ENCODE results near the gene NRXN3.

Gene NRXN3

DNA sequence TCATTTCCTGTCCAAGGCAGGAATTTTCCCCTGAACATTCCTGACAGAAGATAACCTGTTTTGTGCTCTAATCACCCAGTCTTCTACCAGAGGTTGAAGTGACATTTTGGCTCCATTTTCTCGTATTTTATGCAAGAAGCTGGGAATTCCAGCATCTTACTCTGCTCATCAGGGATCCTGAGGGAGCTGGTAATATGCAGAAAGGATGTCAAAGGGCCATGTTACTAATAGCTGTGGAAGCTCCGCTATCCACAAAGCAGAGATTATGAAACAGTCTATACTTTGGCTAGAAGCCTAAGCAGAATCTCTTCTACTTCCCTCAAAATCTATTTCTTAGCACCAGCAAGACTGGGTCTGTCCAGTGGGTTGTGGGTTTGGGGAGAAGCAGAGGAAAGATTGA lies 1428.2 kb downstream of the NRXN3 start (continued):
- no peak for TF ChIP-seq FEZF1 (tag by site-specific recombination; IDR thresholded peaks at IDR 0.05)
- no peak for TF ChIP-seq ZEB2 (tag by site-specific recombination; IDR thresholded peaks at IDR 0.05)
- TF ChIP-seq, protein P1, sequence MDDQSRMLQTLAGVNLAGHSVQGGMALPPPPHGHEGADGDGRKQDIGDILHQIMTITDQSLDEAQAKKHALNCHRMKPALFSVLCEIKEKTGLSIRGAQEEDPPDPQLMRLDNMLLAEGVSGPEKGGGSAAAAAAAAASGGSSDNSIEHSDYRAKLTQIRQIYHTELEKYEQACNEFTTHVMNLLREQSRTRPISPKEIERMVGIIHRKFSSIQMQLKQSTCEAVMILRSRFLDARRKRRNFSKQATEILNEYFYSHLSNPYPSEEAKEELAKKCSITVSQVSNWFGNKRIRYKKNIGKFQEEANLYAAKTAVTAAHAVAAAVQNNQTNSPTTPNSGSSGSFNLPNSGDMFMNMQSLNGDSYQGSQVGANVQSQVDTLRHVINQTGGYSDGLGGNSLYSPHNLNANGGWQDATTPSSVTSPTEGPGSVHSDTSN (CRISPR knock-in tag; IDR thresholded peaks at IDR 0.05), result no peak
- no peak for TF ChIP-seq SP2 (tag by site-specific recombination; IDR thresholded peaks at IDR 0.05)
- TF ChIP-seq, protein P2, sequence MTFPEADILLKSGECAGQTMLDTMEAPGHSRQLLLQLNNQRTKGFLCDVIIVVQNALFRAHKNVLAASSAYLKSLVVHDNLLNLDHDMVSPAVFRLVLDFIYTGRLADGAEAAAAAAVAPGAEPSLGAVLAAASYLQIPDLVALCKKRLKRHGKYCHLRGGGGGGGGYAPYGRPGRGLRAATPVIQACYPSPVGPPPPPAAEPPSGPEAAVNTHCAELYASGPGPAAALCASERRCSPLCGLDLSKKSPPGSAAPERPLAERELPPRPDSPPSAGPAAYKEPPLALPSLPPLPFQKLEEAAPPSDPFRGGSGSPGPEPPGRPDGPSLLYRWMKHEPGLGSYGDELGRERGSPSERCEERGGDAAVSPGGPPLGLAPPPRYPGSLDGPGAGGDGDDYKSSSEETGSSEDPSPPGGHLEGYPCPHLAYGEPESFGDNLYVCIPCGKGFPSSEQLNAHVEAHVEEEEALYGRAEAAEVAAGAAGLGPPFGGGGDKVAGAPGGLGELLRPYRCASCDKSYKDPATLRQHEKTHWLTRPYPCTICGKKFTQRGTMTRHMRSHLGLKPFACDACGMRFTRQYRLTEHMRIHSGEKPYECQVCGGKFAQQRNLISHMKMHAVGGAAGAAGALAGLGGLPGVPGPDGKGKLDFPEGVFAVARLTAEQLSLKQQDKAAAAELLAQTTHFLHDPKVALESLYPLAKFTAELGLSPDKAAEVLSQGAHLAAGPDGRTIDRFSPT (tag by site-specific recombination; IDR thresholded peaks at IDR 0.05), result no peak
- no peak for TF ChIP-seq ZNF629 (tag by site-specific recombination; IDR thresholded peaks at IDR 0.05)

GRCh38 chr14:79599239-79599638 lies 1429.1 kb downstream of the NRXN3 start:
- TF ChIP-seq ZNF701 (tag by site-specific recombination; IDR thresholded peaks at IDR 0.05) (no peak), ZNF624 (tag by site-specific recombination; IDR thresholded peaks at IDR 0.05) (no peak), IKZF3 (tag by site-specific recombination; IDR thresholded peaks at IDR 0.05) (no peak), ZBTB7A (tag by site-specific recombination; IDR thresholded peaks at IDR 0.05; ENCODE audit: low read depth) (no peak), SCRT1 (tag by site-specific recombination; IDR thresholded peaks at IDR 0.05; ENCODE audit: borderline replicate concordance) (no peak), ZSCAN30 (tag by site-specific recombination; IDR thresholded peaks at IDR 0.05) (no peak)
- TF ChIP-seq, protein P3, sequence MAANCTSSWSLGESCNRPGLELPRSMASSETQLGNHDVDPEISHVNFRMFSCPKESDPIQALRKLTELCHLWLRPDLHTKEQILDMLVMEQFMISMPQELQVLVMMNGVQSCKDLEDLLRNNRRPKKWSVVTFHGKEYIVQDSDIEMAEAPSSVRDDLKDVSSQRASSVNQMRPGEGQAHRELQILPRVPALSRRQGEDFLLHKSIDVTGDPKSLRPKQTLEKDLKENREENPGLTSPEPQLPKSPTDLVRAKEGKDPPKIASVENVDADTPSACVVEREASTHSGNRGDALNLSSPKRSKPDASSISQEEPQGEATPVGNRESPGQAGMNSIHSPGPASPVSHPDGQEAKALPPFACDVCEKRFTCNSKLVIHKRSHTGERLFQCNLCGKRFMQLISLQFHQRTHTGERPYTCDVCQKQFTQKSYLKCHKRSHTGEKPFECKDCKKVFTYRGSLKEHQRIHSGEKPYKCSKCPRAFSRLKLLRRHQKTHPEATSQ (tag by site-specific recombination; IDR thresholded peaks at IDR 0.05), result no peak
- no peak overlapping the region for H3K4me3 ChIP-seq (ENCODE audit: low read depth, low read length)
- H3K36me3 ChIP-seq (ENCODE audit: control insufficient read depth in 2 of 2, insufficient read depth in 1 of 2, low read length in 2 of 2), result no peaks in the 10 kb centered on the region
- no peaks in the 10 kb centered on the region; the same call in 1 of the 2 replicates for H3K9me3 ChIP-seq (ENCODE audit: control insufficient read depth, insufficient read depth, low read depth, low read length)
- ChIA-PET POLR2A (no interaction called here), CTCF (interaction anchor here (1.0 kb wide), 1 partner anchor 10 kb away, joined by 3 read pairs; no protein-coding TSS in a partner anchor)
- H3K4me1 ChIP-seq (ENCODE audit: control insufficient read depth, insufficient read depth, low read length), result no peaks in the 10 kb centered on the region
- H3K27ac ChIP-seq (ENCODE audit: extremely low read depth, low read depth, low read length), result no peak overlapping the region

DNA sequence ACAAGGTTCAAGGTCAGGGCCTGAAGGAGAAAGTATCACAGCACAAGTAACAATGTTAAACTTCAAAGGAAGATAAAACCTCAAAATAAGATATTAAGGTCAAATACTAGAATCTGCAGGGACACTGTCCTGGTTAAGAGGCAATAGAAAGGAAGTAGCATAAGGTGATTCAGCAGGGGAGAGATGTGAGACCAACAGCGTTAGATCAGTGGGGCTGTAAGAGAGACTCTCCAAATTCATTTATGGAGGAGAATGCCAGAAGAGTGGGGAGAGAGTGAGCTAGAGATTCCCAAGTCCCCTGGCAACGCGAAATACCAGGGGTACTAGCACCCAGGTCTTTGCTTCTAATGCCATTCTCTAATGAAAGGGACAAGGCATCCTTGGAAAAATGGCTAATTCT lies 1430.2 kb downstream of the NRXN3 start:
- Histone ChIP-seq H3K4me1 (ENCODE audit: control insufficient read depth, insufficient read depth, low read length) (no peaks in the 10 kb centered on the region), H3K4me3 (ENCODE audit: low read depth, low read length) (no peak overlapping the region), H3K36me3 (ENCODE audit: control insufficient read depth in 2 of 2, insufficient read depth in 1 of 2, low read length in 2 of 2) (no peaks in the 10 kb centered on the region), H3K9me3 (ENCODE audit: control insufficient read depth, insufficient read depth, low read depth, low read length) (no peaks in the 10 kb centered on the region; the same call in 1 of the 2 replicates), H3K27ac (ENCODE audit: extremely low read depth, low read depth, low read length) (no peak overlapping the region)
- TF ChIP-seq GLIS2 (tag by site-specific recombination; IDR thresholded peaks at IDR 0.05) (no peak), HOXC10 (CRISPR knock-in tag; IDR thresholded peaks at IDR 0.05) (no peak), MEIS1 (CRISPR knock-in tag; IDR thresholded peaks at IDR 0.05; ENCODE audit: borderline replicate concordance) (no peak)
- TF ChIP-seq, protein P4, sequence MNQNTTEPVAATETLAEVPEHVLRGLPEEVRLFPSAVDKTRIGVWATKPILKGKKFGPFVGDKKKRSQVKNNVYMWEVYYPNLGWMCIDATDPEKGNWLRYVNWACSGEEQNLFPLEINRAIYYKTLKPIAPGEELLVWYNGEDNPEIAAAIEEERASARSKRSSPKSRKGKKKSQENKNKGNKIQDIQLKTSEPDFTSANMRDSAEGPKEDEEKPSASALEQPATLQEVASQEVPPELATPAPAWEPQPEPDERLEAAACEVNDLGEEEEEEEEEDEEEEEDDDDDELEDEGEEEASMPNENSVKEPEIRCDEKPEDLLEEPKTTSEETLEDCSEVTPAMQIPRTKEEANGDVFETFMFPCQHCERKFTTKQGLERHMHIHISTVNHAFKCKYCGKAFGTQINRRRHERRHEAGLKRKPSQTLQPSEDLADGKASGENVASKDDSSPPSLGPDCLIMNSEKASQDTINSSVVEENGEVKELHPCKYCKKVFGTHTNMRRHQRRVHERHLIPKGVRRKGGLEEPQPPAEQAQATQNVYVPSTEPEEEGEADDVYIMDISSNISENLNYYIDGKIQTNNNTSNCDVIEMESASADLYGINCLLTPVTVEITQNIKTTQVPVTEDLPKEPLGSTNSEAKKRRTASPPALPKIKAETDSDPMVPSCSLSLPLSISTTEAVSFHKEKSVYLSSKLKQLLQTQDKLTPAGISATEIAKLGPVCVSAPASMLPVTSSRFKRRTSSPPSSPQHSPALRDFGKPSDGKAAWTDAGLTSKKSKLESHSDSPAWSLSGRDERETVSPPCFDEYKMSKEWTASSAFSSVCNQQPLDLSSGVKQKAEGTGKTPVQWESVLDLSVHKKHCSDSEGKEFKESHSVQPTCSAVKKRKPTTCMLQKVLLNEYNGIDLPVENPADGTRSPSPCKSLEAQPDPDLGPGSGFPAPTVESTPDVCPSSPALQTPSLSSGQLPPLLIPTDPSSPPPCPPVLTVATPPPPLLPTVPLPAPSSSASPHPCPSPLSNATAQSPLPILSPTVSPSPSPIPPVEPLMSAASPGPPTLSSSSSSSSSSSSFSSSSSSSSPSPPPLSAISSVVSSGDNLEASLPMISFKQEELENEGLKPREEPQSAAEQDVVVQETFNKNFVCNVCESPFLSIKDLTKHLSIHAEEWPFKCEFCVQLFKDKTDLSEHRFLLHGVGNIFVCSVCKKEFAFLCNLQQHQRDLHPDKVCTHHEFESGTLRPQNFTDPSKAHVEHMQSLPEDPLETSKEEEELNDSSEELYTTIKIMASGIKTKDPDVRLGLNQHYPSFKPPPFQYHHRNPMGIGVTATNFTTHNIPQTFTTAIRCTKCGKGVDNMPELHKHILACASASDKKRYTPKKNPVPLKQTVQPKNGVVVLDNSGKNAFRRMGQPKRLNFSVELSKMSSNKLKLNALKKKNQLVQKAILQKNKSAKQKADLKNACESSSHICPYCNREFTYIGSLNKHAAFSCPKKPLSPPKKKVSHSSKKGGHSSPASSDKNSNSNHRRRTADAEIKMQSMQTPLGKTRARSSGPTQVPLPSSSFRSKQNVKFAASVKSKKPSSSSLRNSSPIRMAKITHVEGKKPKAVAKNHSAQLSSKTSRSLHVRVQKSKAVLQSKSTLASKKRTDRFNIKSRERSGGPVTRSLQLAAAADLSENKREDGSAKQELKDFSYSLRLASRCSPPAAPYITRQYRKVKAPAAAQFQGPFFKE (tag by site-specific recombination; IDR thresholded peaks at IDR 0.05; ENCODE audit: borderline replicate concordance), result no peak
- POLR2A ChIA-PET, result no interaction called here
- CTCF ChIA-PET, result no interaction called here
